ENCODE data around the gene SPTBN1.

SPTBN1 gene

GRCh38 chr2:54646170-54646927 is 190.2 kb downstream of the SPTBN1 start:
- no peak for FAIRE-seq
- no peak for DNase-seq (ENCODE audit: low spot score)

GRCh38 chr2:54648256-54648655 is 192.1 kb downstream of the SPTBN1 start:
- FAIRE-seq (no peak), DNase-seq (ENCODE audit: low spot score) (no peak)

GRCh38 chr2:54649191-54649590 is 193.1 kb downstream of the SPTBN1 start:
- no peak for FAIRE-seq
- no peak for DNase-seq (ENCODE audit: low spot score)

GRCh38 chr2:54649633-54650032 is 193.5 kb downstream of the SPTBN1 start:
- FAIRE-seq = no peak
- no peak for DNase-seq (ENCODE audit: low spot score)

- DNase-seq (ENCODE audit: low spot score) (no peak), FAIRE-seq (no peak)
These were observed 194.5 kb downstream of the SPTBN1 start for GRCh38 chr2:54650612-54651011.

GRCh38 chr2:54651291-54651690 is 195.2 kb downstream of the SPTBN1 start:
- DNase-seq (ENCODE audit: low spot score) (no peak), FAIRE-seq (no peak)

- DNase-seq (ENCODE audit: low spot score) = no peak
- no peak for FAIRE-seq
These were observed 196.4 kb downstream of the SPTBN1 start for GRCh38 chr2:54652540-54652939.

GRCh38 chr2:54653572-54654204 is 197.6 kb downstream of the SPTBN1 start:
- FAIRE-seq (peak; percentile 48), DNase-seq (ENCODE audit: low spot score) (no peak)

GRCh38 chr2:54655046-54655809 is 199.1 kb downstream of the SPTBN1 start:
- DNase-seq (ENCODE audit: low spot score) = no peak
- FAIRE-seq = no peak

- DNase-seq (ENCODE audit: low spot score) (no peak), FAIRE-seq (no peak)
These were observed 200.7 kb downstream of the SPTBN1 start for GRCh38 chr2:54656863-54657262.

GRCh38 chr2:54657664-54658083 is 201.5 kb downstream of the SPTBN1 start:
- FAIRE-seq (no peak), DNase-seq (ENCODE audit: low spot score) (peak; percentile 42)

GRCh38 chr2:54658564-54659071 is 202.5 kb downstream of the SPTBN1 start:
- FAIRE-seq (no peak), DNase-seq (ENCODE audit: low spot score) (no peak)

- DNase-seq (ENCODE audit: low spot score) (no peak), FAIRE-seq (no peak)
These were observed 203.4 kb downstream of the SPTBN1 start for GRCh38 chr2:54659527-54659926.

- no peak for FAIRE-seq
- no peak for DNase-seq (ENCODE audit: low spot score)
These were observed 204.6 kb downstream of the SPTBN1 start for GRCh38 chr2:54660752-54661151.

- no peak for DNase-seq (ENCODE audit: low spot score)
- FAIRE-seq = no peak
These were observed 207.4 kb downstream of the SPTBN1 start for GRCh38 chr2:54663424-54664030.

- no peak for DNase-seq (ENCODE audit: low spot score)
- FAIRE-seq = no peak
These were observed 208.2 kb downstream of the SPTBN1 start for GRCh38 chr2:54664238-54664786.

GRCh38 chr2:54665436-54665856 is 209.3 kb downstream of the SPTBN1 start:
- peak; percentile 23 for DNase-seq (ENCODE audit: low spot score)
- no peak for FAIRE-seq

- FAIRE-seq = no peak
These were observed 210.1 kb downstream of the SPTBN1 start for GRCh38 chr2:54666131-54666633.

GRCh38 chr2:54666634-54667265 is 210.6 kb downstream of the SPTBN1 start:
- FAIRE-seq (no peak), DNase-seq (ENCODE audit: low spot score) (no peak)

More at GRCh38 chr2:54666131-54666633, 210.1 kb downstream of the SPTBN1 start:
- no peak for DNase-seq (ENCODE audit: low spot score)

GRCh38 chr2:54667266-54667639 is 211.1 kb downstream of the SPTBN1 start:
- FAIRE-seq = no peak
- DNase-seq (ENCODE audit: low spot score) = no peak
